Measurements from ENCODE around the gene IZUMO4.

DNA sequence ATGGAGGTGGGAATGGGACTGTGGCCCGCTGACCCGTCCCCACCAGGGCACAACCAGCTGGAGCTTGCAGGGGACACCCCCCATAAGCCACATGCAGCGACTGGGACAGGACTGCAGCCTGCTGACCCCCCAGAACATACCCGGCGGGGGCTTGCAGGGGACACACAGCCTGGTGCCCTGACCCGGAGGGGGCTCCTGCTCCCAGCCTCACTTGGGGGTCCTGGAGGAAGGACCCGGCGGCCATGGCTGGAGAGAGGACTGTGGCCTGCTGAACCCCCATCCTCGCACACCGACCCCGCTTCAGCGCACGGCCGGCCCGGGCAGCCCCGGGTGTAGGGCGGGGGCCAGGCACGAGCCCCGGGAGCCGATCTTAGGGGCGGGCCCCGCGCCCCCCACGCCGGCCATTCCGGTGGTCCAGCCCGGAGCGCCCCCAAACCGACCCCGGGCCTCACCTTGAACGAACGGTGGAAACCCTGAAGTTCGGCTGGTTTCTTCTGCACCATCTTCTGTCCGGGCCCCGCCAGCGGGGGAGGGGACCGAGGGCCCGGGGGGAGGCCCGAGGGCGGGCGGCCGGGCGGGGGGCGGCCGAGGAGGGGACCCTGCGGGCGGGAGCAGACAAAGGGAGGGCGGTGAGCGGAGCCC lies 46.2 kb upstream of the IZUMO4 start:
- TF ChIP-seq, protein P1, sequence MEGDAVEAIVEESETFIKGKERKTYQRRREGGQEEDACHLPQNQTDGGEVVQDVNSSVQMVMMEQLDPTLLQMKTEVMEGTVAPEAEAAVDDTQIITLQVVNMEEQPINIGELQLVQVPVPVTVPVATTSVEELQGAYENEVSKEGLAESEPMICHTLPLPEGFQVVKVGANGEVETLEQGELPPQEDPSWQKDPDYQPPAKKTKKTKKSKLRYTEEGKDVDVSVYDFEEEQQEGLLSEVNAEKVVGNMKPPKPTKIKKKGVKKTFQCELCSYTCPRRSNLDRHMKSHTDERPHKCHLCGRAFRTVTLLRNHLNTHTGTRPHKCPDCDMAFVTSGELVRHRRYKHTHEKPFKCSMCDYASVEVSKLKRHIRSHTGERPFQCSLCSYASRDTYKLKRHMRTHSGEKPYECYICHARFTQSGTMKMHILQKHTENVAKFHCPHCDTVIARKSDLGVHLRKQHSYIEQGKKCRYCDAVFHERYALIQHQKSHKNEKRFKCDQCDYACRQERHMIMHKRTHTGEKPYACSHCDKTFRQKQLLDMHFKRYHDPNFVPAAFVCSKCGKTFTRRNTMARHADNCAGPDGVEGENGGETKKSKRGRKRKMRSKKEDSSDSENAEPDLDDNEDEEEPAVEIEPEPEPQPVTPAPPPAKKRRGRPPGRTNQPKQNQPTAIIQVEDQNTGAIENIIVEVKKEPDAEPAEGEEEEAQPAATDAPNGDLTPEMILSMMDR (IDR thresholded peaks at IDR 0.05; ENCODE audit: borderline replicate concordance, extremely low read depth, low read length, poor library complexity, severe bottlenecking): no peak
- TF ChIP-seq EZH2 (IDR thresholded peaks at IDR 0.05; ENCODE audit: borderline replicate concordance, low read depth, low read length, severe bottlenecking): no peak
